ENCODE results near the gene PLXNA4. TPM values are rescaled to one million over a fixed set of nuclear protein-coding genes. Genes with fewer than 3 reads are reported as not detected.

PLXNA4 gene
- total RNA-seq, 1 donor from 2014 or later = 5.7 TPM

- no peak for DNase-seq
Measured at GRCh38 chr7:132499487-132499886, 76.8 kb downstream of the PLXNA4 start.

GRCh38 chr7:132499065-132499464 lies 77.2 kb downstream of the PLXNA4 start:
- DNase-seq = no peak

DNA sequence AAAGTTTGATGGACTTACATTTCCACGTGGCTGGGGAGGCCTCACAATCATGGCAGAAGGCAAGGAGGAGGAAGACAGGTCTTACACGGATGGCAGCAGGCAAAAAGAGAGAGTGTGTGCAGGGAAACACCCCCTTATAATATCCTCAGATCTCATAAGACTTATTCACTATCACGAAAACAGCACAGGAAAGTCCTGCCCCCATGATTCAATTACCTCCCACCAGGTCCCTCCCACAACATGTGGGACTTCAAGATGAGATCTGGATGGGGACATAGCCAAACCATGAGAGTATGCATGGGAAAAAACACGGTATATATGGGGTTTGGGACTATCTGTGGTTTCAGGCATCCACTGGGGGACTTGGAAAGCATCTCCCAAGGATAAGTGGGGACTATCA lies 78.0 kb downstream of the PLXNA4 start:
- no peak for DNase-seq

GRCh38 chr7:132497098-132497497 lies 79.2 kb downstream of the PLXNA4 start:
- DNase-seq = no peak

GRCh38 chr7:132495936-132496335 lies 80.3 kb downstream of the PLXNA4 start:
- DNase-seq = no peak

DNA sequence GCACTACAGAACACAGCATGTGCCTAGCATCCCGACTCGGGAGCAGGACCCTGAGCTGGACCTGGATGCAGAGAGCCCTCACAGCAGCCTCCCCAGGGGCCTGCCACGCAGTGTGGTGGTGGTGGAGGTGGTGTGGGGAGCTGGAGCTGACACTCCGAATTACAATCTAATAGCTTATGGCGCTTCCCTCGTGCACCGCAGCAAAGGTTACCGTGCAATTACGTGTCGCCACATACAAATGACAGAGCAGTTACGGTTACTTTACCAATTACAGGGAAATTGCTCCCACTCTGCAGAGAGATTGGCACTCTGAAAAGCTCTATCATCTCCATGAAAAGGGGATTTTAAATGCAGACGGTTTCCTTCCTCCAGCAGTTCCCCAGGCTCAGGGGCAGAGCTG lies 81.8 kb downstream of the PLXNA4 start:
- no peak for DNase-seq

DNA sequence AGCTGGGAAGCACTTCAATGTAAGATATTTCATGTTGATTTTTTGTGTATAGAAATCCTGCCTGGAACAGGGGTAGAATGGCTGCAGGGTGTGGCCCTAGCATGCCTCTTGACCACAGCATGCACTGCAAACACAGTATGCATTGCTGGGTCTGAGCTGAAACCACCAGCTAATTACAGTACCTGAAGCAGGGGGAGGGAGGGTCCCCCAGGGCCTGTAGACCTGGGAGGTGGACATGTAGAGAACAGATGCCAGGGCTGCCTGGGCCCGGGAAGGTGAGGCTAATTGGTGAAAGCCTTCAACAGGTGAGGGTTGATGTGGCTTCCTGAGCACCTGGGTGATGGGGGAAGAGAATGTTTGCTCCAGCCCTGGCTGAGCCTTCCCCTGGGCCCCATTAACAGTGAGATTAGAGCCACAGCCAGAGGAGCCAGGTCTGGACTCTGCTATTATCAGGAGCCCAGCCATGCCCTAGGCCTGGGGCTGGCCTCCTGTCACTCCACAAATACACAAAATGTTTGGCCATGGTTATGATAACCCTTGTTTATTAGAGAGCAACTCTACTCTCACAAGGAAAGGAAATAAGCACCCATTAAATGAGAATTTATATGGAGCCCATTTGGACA lies 83.3 kb downstream of the PLXNA4 start:
- no peak for DNase-seq

DNA sequence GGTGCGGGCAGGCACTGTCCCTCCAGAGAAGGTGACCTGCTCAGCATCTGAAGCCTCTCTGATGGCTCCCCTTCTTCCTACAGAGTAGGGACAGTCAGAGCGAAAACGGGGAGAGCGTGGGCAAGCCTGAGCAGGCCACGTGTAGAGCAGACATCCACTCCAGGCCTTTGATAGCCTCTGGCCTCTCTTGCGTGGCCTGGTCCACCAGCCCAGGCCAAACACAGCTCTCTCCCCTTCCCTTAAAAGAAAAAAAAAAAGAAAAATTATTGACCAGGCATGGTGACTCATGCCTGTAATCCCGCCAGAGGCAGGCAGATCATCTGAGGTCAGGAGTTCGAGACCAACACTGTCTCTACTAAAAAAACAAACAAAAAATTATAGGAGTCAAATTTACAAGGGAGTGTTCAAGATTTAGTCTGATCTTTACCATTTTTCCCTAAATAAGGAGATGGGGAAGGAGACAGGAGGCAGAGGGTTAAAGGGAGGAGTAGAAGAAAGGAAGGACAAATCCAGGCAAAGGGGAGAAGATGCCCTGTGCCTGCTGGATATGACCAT lies 84.8 kb downstream of the PLXNA4 start:
- DNase-seq = no peak

- DNase-seq = no peak
Measured at GRCh38 chr7:132490474-132490873, 85.8 kb downstream of the PLXNA4 start.

DNA sequence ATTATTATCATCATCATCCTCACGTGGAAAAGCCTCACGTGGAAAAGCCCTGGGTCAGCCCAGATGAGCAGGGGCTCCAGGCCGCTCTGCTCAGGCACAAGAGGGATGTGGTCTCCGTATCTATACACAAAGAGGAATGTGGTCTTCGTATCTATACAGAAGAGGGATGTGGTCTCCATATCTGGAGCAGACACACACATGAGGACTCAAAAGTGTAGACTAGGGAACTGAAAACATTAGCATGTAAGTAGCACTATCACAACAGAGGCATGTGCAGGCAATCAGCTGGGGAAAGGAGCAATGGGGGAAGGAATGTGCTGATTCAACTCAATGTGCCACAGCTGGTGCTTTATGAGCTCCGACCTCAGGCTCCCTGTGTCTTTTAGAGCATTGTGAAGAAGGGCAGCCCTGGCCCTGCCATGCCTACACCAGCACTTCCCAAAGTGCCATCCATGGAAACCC lies 86.5 kb downstream of the PLXNA4 start:
- no peak for DNase-seq

DNA sequence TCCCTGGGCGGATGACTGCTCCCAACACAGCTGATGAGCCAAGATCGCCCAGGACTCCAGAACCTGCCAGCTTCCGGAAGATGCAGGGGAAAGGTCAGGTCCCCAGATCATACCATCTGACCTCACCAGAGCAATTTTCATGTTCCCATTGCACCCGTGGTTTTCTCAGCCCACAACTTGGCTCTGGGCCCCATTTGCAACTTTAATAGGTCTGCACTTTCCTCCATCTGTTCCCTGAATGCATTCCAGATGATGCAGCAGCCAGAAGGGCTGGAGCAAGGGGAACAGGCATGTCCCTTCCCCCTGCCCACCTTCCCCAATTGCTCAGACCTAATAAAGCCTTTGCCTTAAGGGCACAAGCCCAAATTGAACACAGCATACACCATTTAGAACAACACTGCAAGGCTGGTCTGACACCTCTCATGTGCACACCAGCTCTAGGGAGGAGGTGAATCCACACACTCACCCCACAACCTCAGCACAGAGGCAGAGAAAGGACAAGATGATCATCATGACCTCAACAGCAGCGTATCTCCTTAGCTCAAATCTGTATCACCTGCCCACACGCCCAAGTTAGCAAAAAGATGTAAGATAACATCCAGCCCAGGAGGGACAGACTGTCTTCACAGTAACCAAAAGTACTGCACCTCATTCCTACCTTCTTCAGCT lies 87.5 kb downstream of the PLXNA4 start:
- DNase-seq = no peak

- DNase-seq = no peak
Measured at GRCh38 chr7:132486274-132486610, 90.0 kb downstream of the PLXNA4 start.

DNA sequence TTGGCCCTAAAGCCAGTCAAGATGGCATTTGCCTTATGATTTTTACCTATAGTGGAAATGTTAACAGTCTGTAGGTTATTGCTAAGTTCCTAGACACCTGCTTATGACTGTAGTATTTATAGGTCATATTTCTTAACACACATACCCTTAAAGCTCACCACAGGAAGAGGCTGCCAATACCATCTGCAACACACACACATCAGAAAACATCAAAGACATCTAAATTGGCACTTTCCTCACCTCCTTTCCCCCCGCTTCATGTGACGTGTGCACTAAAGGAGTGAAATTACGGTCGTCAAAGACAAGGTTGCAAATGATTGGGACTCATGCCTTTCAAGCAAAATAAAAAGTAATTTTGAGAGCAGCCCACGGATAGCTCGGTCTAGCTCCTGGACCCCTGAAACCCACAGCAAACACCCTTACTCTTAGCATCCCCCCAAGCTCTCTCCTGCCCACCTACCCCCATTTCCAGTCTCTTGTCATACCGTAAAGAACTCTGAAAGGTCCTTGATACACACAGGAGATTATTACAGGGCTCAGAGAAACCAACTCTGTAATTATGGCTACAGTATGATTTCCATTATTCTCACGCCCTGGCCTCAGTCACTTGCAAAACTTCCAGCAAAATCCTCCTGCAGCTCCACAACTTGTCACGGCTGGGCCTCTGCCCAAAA lies 90.5 kb downstream of the PLXNA4 start:
- DNase-seq = no peak

GRCh38 chr7:132485136-132485535 lies 91.1 kb downstream of the PLXNA4 start:
- no peak for DNase-seq

GRCh38 chr7:132482866-132483265 lies 93.4 kb downstream of the PLXNA4 start:
- DNase-seq = no peak

DNA sequence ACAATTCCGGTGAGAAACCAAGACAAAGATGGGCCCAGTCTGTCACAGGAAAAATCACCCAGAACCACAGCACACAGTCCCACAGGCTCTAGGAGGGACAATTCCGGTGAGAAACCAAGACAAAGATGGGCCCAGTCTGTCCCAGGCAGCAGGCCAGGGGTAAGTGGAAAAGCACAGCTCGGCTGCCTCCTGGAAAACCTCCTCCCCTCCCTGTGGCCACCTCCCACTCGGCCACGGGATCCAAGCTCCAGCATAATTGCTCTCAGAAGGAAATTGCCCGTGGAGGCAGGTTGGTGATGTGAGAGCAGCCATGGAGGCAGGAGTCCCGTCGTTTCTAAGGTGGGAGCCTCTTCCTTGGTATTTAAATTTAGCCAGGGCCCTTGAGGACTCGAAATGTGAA lies 95.7 kb downstream of the PLXNA4 start:
- DNase-seq = no peak

DNA sequence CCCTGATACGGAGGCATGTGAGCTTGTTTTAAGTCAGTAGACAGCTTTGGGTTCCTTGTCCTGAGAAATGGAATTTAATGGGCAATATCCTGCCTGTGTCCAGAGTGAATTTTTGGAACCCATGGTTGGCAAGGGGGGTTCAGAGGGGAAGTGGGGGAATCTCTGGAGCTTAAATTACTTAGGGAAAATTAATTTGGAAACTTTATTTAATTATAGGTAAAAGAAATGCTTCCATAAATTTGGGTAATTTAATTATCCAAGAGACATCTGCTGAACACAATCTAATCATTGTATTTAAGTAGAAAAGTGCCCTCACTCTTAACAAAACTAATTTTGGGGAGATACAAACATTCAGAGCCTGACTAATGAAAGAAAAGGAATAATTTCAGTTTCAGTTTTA lies 99.7 kb downstream of the PLXNA4 start:
- DNase-seq = no peak

- peak; percentile 24 for DNase-seq
Measured at GRCh38 chr7:132475669-132476116, 100.6 kb downstream of the PLXNA4 start.

DNA sequence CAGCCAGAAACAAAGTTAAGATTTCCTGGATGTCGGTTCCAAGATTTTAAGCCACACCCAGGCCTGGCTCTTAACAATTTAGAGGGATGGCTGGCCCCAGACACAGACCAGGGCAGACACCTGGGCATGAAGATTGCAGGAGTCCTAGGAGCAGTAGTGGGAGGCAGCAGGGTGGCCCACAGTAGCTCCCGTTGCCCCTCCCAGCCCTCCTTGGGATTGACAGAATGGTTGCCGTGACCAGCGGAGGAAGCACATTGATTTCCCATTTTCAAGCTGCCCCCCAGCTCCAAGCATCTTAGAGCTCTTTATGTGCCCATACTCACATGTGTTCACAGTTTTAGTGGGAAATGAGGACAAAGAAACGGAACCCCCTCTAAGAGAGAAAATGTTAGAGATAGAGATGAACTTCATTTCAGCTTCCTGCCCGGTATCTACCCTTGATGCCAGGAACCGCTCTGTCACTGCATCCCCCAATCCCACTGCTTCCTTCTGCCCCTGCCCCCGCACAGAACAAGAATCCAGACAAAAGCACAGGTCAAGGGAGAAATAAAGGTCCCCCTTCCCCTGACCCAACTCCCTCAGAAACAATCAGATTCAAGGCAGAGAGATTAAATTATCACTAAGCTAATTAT lies 101.1 kb downstream of the PLXNA4 start:
- no peak for DNase-seq

DNA sequence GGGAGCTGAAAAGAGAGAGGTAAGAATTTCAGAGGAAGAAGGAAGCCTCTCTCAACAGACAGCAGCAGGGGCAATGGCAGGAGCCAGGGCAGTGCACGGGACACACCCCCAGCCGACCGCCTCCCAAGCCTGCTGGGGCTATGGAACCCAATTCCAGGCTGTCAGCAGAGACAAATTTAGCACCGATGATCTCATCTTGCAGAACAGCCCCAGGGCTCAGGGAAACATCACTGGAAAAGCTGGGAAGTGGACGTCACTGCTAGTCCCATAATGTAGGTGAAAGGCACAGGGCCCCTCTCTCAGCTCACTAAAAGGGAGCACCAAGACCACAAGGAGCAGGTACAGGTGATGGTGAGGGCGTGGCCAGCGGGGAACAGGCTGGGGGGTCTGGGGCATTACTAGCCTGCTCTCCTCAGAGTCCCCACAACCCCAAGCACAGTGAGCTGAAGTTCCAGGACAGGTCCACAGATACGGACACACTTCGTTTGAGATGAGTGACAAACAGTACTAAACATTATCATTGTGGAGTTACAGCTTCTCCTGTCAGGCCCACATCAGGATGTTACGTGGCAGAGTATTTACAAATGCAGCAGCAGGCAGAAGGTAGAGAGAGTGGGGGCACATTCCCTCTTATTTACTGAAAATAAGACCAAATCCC lies 103.7 kb downstream of the PLXNA4 start:
- DNase-seq = peak; percentile 79

GRCh38 chr7:132471515-132471914 lies 104.8 kb downstream of the PLXNA4 start:
- DNase-seq = peak; percentile 52

DNA sequence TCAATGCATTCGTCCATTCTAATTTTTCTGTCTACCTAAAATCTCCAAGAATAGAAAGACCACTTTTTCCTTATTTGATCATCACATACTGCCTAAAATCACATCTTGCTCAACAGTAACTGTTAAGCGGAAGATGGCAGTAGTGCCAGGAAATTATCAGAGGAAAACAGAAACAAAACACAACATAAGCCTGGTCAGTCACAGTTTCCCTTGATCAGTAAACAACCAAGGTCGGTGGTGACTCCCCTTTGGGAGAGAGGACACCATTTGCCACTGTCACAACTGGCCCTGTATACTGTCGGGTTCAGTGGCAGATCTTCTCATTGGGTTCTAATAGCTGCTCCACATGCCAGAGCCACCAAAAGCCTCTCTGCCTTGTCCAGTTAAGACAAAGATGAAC lies 106.6 kb downstream of the PLXNA4 start:
- DNase-seq = no peak

Data from tongue (tissue), 2 donors.